ENCODE measurements around the gene MYO7A.

MYO7A gene

DNA sequence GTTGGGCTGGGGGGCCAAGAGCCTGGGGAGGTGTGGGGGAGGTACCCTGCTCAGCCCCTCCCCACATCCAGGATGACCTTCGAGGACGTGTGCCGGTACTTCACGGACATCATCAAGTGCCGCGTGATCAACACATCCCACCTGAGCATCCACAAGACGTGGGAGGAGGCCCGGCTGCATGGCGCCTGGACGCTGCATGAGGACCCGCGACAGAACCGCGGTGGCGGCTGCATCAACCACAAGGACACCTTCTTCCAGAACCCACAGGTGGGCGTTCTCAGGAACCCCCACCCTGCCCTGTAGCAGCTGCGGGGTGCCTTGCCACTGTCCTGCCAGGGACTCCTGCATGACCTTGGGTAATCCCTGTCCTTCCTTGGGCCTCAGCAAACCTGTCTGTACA is 10.0 kb upstream of the MYO7A start:
- Histone ChIP-seq H3K9me3 (ENCODE audit: insufficient read depth, low read length, severe bottlenecking) (no peaks in the 10 kb centered on the region), H3K27ac (ENCODE audit: low read length) (no peak overlapping the region), H3K9ac (ENCODE audit: low read depth, low read length) (no peak overlapping the region), H3K4me2 (ENCODE audit: insufficient read depth, low read length) (no peak overlapping the region), H3K36me3 (ENCODE audit: insufficient read depth, low read length) (no peaks in the 10 kb centered on the region; the same call in 1 of the 2 replicates), H3K79me2 (ENCODE audit: insufficient read depth, low read length) (no peaks in the 10 kb centered on the region), H3K4me1 (ENCODE audit: insufficient read depth, low read length) (peaks cover 7% of the 10 kb centered on the region), H3K4me3 (ENCODE audit: low read depth in 1 of 2, low read length in 2 of 2) (no peak overlapping the region), H2AFZ (ENCODE audit: low read depth, low read length) (no peak overlapping the region), H3K27me3 (ENCODE audit: insufficient read depth, low read length, poor library complexity) (no peaks in the 10 kb centered on the region), H4K20me1 (ENCODE audit: insufficient read depth, low read length) (peaks cover 1% of the 10 kb centered on the region; the same call in 1 of the 2 replicates)
- DNase-seq: no peak
- no peak for TF ChIP-seq EZH2 (IDR thresholded peaks at IDR 0.05; ENCODE audit: borderline replicate concordance, low read depth, low read length, severe bottlenecking)
- TF ChIP-seq, protein P1, sequence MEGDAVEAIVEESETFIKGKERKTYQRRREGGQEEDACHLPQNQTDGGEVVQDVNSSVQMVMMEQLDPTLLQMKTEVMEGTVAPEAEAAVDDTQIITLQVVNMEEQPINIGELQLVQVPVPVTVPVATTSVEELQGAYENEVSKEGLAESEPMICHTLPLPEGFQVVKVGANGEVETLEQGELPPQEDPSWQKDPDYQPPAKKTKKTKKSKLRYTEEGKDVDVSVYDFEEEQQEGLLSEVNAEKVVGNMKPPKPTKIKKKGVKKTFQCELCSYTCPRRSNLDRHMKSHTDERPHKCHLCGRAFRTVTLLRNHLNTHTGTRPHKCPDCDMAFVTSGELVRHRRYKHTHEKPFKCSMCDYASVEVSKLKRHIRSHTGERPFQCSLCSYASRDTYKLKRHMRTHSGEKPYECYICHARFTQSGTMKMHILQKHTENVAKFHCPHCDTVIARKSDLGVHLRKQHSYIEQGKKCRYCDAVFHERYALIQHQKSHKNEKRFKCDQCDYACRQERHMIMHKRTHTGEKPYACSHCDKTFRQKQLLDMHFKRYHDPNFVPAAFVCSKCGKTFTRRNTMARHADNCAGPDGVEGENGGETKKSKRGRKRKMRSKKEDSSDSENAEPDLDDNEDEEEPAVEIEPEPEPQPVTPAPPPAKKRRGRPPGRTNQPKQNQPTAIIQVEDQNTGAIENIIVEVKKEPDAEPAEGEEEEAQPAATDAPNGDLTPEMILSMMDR (IDR thresholded peaks at IDR 0.05; ENCODE audit: borderline replicate concordance, extremely low read depth, low read length, poor library complexity, severe bottlenecking): no peak
- no peak for ATAC-seq (ENCODE audit: insufficient read depth, low read depth)

DNA sequence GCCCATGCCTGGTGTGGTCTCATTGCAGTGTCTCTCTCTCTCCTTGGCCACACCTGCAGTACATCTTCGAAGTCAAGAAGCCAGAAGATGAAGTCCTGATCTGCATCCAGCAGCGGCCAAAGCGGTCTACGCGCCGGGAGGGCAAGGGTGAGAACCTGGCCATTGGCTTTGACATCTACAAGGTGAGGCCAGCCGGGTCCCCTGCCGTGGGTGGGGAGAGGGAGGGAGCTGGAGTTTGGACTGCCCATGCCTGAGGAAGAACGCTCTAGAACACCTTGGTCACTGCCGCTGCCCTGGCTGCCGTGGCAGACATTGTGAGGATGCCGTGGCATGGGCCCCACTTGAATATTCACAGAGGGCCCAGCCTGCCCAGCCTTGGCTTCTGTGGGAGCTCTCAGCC is 9.1 kb upstream of the MYO7A start:
- no peaks in the 10 kb centered on the region for H3K27me3 ChIP-seq (ENCODE audit: insufficient read depth, low read length, poor library complexity)
- no peak overlapping the region for H3K27ac ChIP-seq (ENCODE audit: low read length)
- peaks cover 7% of the 10 kb centered on the region for H3K4me1 ChIP-seq (ENCODE audit: insufficient read depth, low read length)
- no peak overlapping the region for H3K9ac ChIP-seq (ENCODE audit: low read depth, low read length)
- H3K79me2 ChIP-seq (ENCODE audit: insufficient read depth, low read length): no peaks in the 10 kb centered on the region
- no peak overlapping the region for H3K4me2 ChIP-seq (ENCODE audit: insufficient read depth, low read length)
- H3K4me3 ChIP-seq (ENCODE audit: low read depth in 1 of 2, low read length in 2 of 2): no peak overlapping the region
- H2AFZ ChIP-seq (ENCODE audit: low read depth, low read length): no peak overlapping the region
- H4K20me1 ChIP-seq (ENCODE audit: insufficient read depth, low read length): no peaks in the 10 kb centered on the region
- H3K9me3 ChIP-seq (ENCODE audit: insufficient read depth, low read length, severe bottlenecking): no peaks in the 10 kb centered on the region
- TF ChIP-seq EZH2 (IDR thresholded peaks at IDR 0.05; ENCODE audit: borderline replicate concordance, low read depth, low read length, severe bottlenecking): no peak
- TF ChIP-seq, protein P1 (IDR thresholded peaks at IDR 0.05; ENCODE audit: borderline replicate concordance, extremely low read depth, low read length, poor library complexity, severe bottlenecking): no peak
- DNase-seq (no peak), ATAC-seq (ENCODE audit: insufficient read depth, low read depth) (no peak)
- H3K36me3 ChIP-seq (ENCODE audit: insufficient read depth, low read length): no peaks in the 10 kb centered on the region; the same call in 1 of the 2 replicates

DNA sequence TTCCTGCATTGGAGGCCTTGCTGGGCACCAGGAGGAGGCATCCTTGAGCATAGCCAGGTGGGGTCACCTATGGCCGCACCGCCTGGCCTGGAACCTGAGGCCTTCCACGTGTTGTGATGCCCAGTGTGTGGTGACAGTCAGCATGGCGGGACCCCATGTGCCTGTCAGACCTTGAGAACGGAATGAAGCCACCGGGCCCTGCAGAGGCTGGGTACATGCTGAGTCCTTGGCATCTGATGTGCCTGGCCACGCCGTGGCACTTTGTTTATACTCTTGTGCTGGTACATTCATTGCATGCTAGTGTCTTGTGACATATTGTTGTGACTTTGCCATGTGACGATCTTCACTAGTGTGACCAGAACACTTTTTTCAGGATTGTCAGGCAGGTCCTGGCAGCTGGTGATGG is 8.5 kb upstream of the MYO7A start:
- Histone ChIP-seq H3K27me3 (ENCODE audit: insufficient read depth, low read length, poor library complexity) (no peaks in the 10 kb centered on the region), H3K9me3 (ENCODE audit: insufficient read depth, low read length, severe bottlenecking) (no peaks in the 10 kb centered on the region), H3K79me2 (ENCODE audit: insufficient read depth, low read length) (no peaks in the 10 kb centered on the region), H3K36me3 (ENCODE audit: insufficient read depth, low read length) (no peaks in the 10 kb centered on the region; the same call in 1 of the 2 replicates), H3K9ac (ENCODE audit: low read depth, low read length) (no peak overlapping the region), H2AFZ (ENCODE audit: low read depth, low read length) (no peak overlapping the region), H3K4me3 (ENCODE audit: low read depth in 1 of 2, low read length in 2 of 2) (no peak overlapping the region), H4K20me1 (ENCODE audit: insufficient read depth, low read length) (no peaks in the 10 kb centered on the region), H3K4me1 (ENCODE audit: insufficient read depth, low read length) (peaks cover 7% of the 10 kb centered on the region), H3K4me2 (ENCODE audit: insufficient read depth, low read length) (no peak overlapping the region), H3K27ac (ENCODE audit: low read length) (no peak overlapping the region)
- TF ChIP-seq, protein P1 (IDR thresholded peaks at IDR 0.05; ENCODE audit: borderline replicate concordance, extremely low read depth, low read length, poor library complexity, severe bottlenecking): no peak
- no peak for TF ChIP-seq EZH2 (IDR thresholded peaks at IDR 0.05; ENCODE audit: borderline replicate concordance, low read depth, low read length, severe bottlenecking)
- ATAC-seq (ENCODE audit: insufficient read depth, low read depth) (no peak), DNase-seq (no peak)

DNA sequence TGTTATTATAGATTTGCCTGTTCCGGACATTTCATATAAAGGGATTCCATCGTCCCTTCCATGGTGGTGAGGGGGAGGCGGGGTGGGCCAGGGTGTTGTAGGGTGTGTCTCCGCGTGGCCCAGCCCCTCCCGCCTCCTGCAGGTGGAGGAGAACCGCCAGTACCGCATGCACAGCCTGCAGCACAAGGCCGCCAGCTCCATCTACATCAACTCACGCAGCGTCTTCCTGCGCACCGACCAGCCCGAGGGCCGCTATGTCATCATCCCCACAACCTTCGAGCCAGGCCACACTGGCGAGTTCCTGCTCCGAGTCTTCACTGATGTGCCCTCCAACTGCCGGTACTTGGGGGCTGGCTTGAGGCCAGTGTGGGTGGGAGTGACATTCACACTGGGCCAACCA is 7.5 kb upstream of the MYO7A start:
- H3K4me1 ChIP-seq (ENCODE audit: insufficient read depth, low read length): peaks cover 7% of the 10 kb centered on the region
- no peak overlapping the region for H3K4me3 ChIP-seq (ENCODE audit: low read depth in 1 of 2, low read length in 2 of 2)
- no peak overlapping the region for H2AFZ ChIP-seq (ENCODE audit: low read depth, low read length)
- no peak for DNase-seq
- H3K27me3 ChIP-seq (ENCODE audit: insufficient read depth, low read length, poor library complexity): no peaks in the 10 kb centered on the region
- H4K20me1 ChIP-seq (ENCODE audit: insufficient read depth, low read length): no peaks in the 10 kb centered on the region
- no peak for TF ChIP-seq EZH2 (IDR thresholded peaks at IDR 0.05; ENCODE audit: borderline replicate concordance, low read depth, low read length, severe bottlenecking)
- TF ChIP-seq, protein P1 (IDR thresholded peaks at IDR 0.05; ENCODE audit: borderline replicate concordance, extremely low read depth, low read length, poor library complexity, severe bottlenecking): no peak
- no peak overlapping the region for H3K27ac ChIP-seq (ENCODE audit: low read length)
- no peaks in the 10 kb centered on the region for H3K79me2 ChIP-seq (ENCODE audit: insufficient read depth, low read length)
- ATAC-seq (ENCODE audit: insufficient read depth, low read depth): no peak
- no peak overlapping the region for H3K9ac ChIP-seq (ENCODE audit: low read depth, low read length)
- H3K4me2 ChIP-seq (ENCODE audit: insufficient read depth, low read length): no peak overlapping the region
- H3K36me3 ChIP-seq (ENCODE audit: insufficient read depth, low read length): no peaks in the 10 kb centered on the region; the same call in 1 of the 2 replicates
- no peaks in the 10 kb centered on the region for H3K9me3 ChIP-seq (ENCODE audit: insufficient read depth, low read length, severe bottlenecking)

Measured in DND-41 (cell line).